ENCODE data around the gene ZFP64.

The ZFP64 gene

GRCh38 chr20:52131048-52131643 is 60.4 kb downstream of the ZFP64 start:
- H4K12ac ChIP-seq (ENCODE audit: low read depth, low read length) = no peak overlapping the region
- H3K27ac ChIP-seq (ENCODE audit: low read depth, low read length) = no peak overlapping the region
- no peak overlapping the region for H4K8ac ChIP-seq (ENCODE audit: low read depth, low read length)
- no peak overlapping the region for H2BK5ac ChIP-seq (ENCODE audit: low read depth, low read length, poor library complexity)
- no peaks in the 10 kb centered on the region for H3K4me1 ChIP-seq (ENCODE audit: control insufficient read depth in 1 of 2, insufficient read depth in 2 of 2, low read length in 2 of 2)
- no peak overlapping the region for H2AK5ac ChIP-seq (ENCODE audit: low read length)
- no peak overlapping the region for H2AFZ ChIP-seq (ENCODE audit: insufficient read depth, low read length, poor library complexity)
- H3K18ac ChIP-seq (ENCODE audit: low read length) = no peak overlapping the region
- WGBS (ENCODE audit: extremely low coverage, insufficient coverage, insufficient read length) = no CpG with 5 or more reads among the region's 1 CpG
- no peak overlapping the region for H3K14ac ChIP-seq (ENCODE audit: low read length)
- no peak overlapping the region for H3K4me3 ChIP-seq (ENCODE audit: low read depth, low read length)
- H3K4me2 ChIP-seq (ENCODE audit: low read length) = no peak overlapping the region
- no peak overlapping the region for H3K9ac ChIP-seq (ENCODE audit: low read length)
- no peaks in the 10 kb centered on the region for H3K9me3 ChIP-seq (ENCODE audit: insufficient read depth, low read depth, low read length)
- H3K36me3 ChIP-seq (ENCODE audit: control insufficient read depth in 1 of 2, insufficient read depth in 2 of 2, low read length in 2 of 2) = no peaks in the 10 kb centered on the region
- no peak overlapping the region for H2BK12ac ChIP-seq (ENCODE audit: low read length)
- H3K79me2 ChIP-seq (ENCODE audit: control insufficient read depth, insufficient read depth, low read length, poor library complexity) = no peaks in the 10 kb centered on the region
- H4K91ac ChIP-seq (ENCODE audit: low read depth, low read length) = no peak overlapping the region
- H3K23ac ChIP-seq (ENCODE audit: low read length) = no peak overlapping the region
- H3K4ac ChIP-seq (ENCODE audit: low read depth, low read length) = no peak overlapping the region
- no peaks in the 10 kb centered on the region for H3K79me1 ChIP-seq (ENCODE audit: low read length)
- no peak overlapping the region for H2BK120ac ChIP-seq (ENCODE audit: insufficient read depth, low read length, poor library complexity)
- no peaks in the 10 kb centered on the region for H3K27me3 ChIP-seq (ENCODE audit: insufficient read depth, low read length)
- DNase-seq = no peak

- H3K4ac ChIP-seq (ENCODE audit: low read depth, low read length) = no peak overlapping the region
- H2BK12ac ChIP-seq (ENCODE audit: low read length) = no peak overlapping the region
- H3K79me2 ChIP-seq (ENCODE audit: control insufficient read depth, insufficient read depth, low read length, poor library complexity) = no peaks in the 10 kb centered on the region
- H3K4me1 ChIP-seq (ENCODE audit: control insufficient read depth in 1 of 2, insufficient read depth in 2 of 2, low read length in 2 of 2) = no peaks in the 10 kb centered on the region
- no peak overlapping the region for H4K8ac ChIP-seq (ENCODE audit: low read depth, low read length)
- H2AFZ ChIP-seq (ENCODE audit: insufficient read depth, low read length, poor library complexity) = no peak overlapping the region
- no peaks in the 10 kb centered on the region for H3K27me3 ChIP-seq (ENCODE audit: insufficient read depth, low read length)
- H4K91ac ChIP-seq (ENCODE audit: low read depth, low read length) = no peak overlapping the region
- no peak overlapping the region for H3K18ac ChIP-seq (ENCODE audit: low read length)
- no peaks in the 10 kb centered on the region for H3K79me1 ChIP-seq (ENCODE audit: low read length)
- no peak overlapping the region for H3K23ac ChIP-seq (ENCODE audit: low read length)
- H3K9me3 ChIP-seq (ENCODE audit: insufficient read depth, low read depth, low read length) = no peaks in the 10 kb centered on the region
- no peak overlapping the region for H2BK120ac ChIP-seq (ENCODE audit: insufficient read depth, low read length, poor library complexity)
- no peak for DNase-seq
- H3K27ac ChIP-seq (ENCODE audit: low read depth, low read length) = no peak overlapping the region
- WGBS (ENCODE audit: extremely low coverage, insufficient coverage, insufficient read length) = no CpG with 5 or more reads among the region's 5 CpGs
- no peak overlapping the region for H3K4me3 ChIP-seq (ENCODE audit: low read depth, low read length)
- H3K9ac ChIP-seq (ENCODE audit: low read length) = no peak overlapping the region
- no peak overlapping the region for H3K14ac ChIP-seq (ENCODE audit: low read length)
- no peak overlapping the region for H4K12ac ChIP-seq (ENCODE audit: low read depth, low read length)
- no peak overlapping the region for H2BK5ac ChIP-seq (ENCODE audit: low read depth, low read length, poor library complexity)
- no peaks in the 10 kb centered on the region for H3K36me3 ChIP-seq (ENCODE audit: control insufficient read depth in 1 of 2, insufficient read depth in 2 of 2, low read length in 2 of 2)
- H3K4me2 ChIP-seq (ENCODE audit: low read length) = no peak overlapping the region
- no peak overlapping the region for H2AK5ac ChIP-seq (ENCODE audit: low read length)
Observed at GRCh38 chr20:52130406-52130805, 61.2 kb downstream of the ZFP64 start.

- H3K14ac ChIP-seq (ENCODE audit: low read length) = no peak overlapping the region
- no peak overlapping the region for H3K18ac ChIP-seq (ENCODE audit: low read length)
- no peak overlapping the region for H3K4ac ChIP-seq (ENCODE audit: low read depth, low read length)
- H3K4me1 ChIP-seq (ENCODE audit: control insufficient read depth in 1 of 2, insufficient read depth in 2 of 2, low read length in 2 of 2) = no peaks in the 10 kb centered on the region
- H3K27ac ChIP-seq (ENCODE audit: low read depth, low read length) = no peak overlapping the region
- no peak overlapping the region for H3K23ac ChIP-seq (ENCODE audit: low read length)
- H4K12ac ChIP-seq (ENCODE audit: low read depth, low read length) = no peak overlapping the region
- no peaks in the 10 kb centered on the region for H3K27me3 ChIP-seq (ENCODE audit: insufficient read depth, low read length)
- no peak overlapping the region for H3K4me3 ChIP-seq (ENCODE audit: low read depth, low read length)
- H3K36me3 ChIP-seq (ENCODE audit: control insufficient read depth in 1 of 2, insufficient read depth in 2 of 2, low read length in 2 of 2) = no peaks in the 10 kb centered on the region
- no peak overlapping the region for H3K4me2 ChIP-seq (ENCODE audit: low read length)
- no peak for DNase-seq
- H2AK5ac ChIP-seq (ENCODE audit: low read length) = no peak overlapping the region
- no CpG with 5 or more reads among the region's 5 CpGs for WGBS (ENCODE audit: extremely low coverage, insufficient coverage, insufficient read length)
- no peaks in the 10 kb centered on the region for H3K9me3 ChIP-seq (ENCODE audit: insufficient read depth, low read depth, low read length)
- H3K79me2 ChIP-seq (ENCODE audit: control insufficient read depth, insufficient read depth, low read length, poor library complexity) = no peaks in the 10 kb centered on the region
- H4K8ac ChIP-seq (ENCODE audit: low read depth, low read length) = no peak overlapping the region
- H2BK12ac ChIP-seq (ENCODE audit: low read length) = no peak overlapping the region
- H3K9ac ChIP-seq (ENCODE audit: low read length) = no peak overlapping the region
- H3K79me1 ChIP-seq (ENCODE audit: low read length) = no peaks in the 10 kb centered on the region
- no peak overlapping the region for H2AFZ ChIP-seq (ENCODE audit: insufficient read depth, low read length, poor library complexity)
- H2BK5ac ChIP-seq (ENCODE audit: low read depth, low read length, poor library complexity) = no peak overlapping the region
- H2BK120ac ChIP-seq (ENCODE audit: insufficient read depth, low read length, poor library complexity) = no peak overlapping the region
- H4K91ac ChIP-seq (ENCODE audit: low read depth, low read length) = no peak overlapping the region
Observed at GRCh38 chr20:52129611-52130010, 62.0 kb downstream of the ZFP64 start.

- no CpG with 5 or more reads among the region's 4 CpGs for WGBS (ENCODE audit: extremely low coverage, insufficient coverage, insufficient read length)
- H2AK5ac ChIP-seq (ENCODE audit: low read length) = no peak overlapping the region
- no peaks in the 10 kb centered on the region for H3K9me3 ChIP-seq (ENCODE audit: insufficient read depth, low read depth, low read length)
- no peak overlapping the region for H3K27ac ChIP-seq (ENCODE audit: low read depth, low read length)
- H3K4ac ChIP-seq (ENCODE audit: low read depth, low read length) = no peak overlapping the region
- H3K4me2 ChIP-seq (ENCODE audit: low read length) = no peak overlapping the region
- H3K18ac ChIP-seq (ENCODE audit: low read length) = no peak overlapping the region
- no peaks in the 10 kb centered on the region for H3K79me2 ChIP-seq (ENCODE audit: control insufficient read depth, insufficient read depth, low read length, poor library complexity)
- H2BK12ac ChIP-seq (ENCODE audit: low read length) = no peak overlapping the region
- no peak overlapping the region for H2AFZ ChIP-seq (ENCODE audit: insufficient read depth, low read length, poor library complexity)
- no peaks in the 10 kb centered on the region for H3K27me3 ChIP-seq (ENCODE audit: insufficient read depth, low read length)
- no peak for DNase-seq
- no peak overlapping the region for H4K91ac ChIP-seq (ENCODE audit: low read depth, low read length)
- H3K23ac ChIP-seq (ENCODE audit: low read length) = no peak overlapping the region
- H3K14ac ChIP-seq (ENCODE audit: low read length) = no peak overlapping the region
- no peak overlapping the region for H4K12ac ChIP-seq (ENCODE audit: low read depth, low read length)
- no peaks in the 10 kb centered on the region for H3K79me1 ChIP-seq (ENCODE audit: low read length)
- H2BK5ac ChIP-seq (ENCODE audit: low read depth, low read length, poor library complexity) = no peak overlapping the region
- no peak overlapping the region for H2BK120ac ChIP-seq (ENCODE audit: insufficient read depth, low read length, poor library complexity)
- no peak overlapping the region for H3K9ac ChIP-seq (ENCODE audit: low read length)
- no peak overlapping the region for H3K4me3 ChIP-seq (ENCODE audit: low read depth, low read length)
- no peaks in the 10 kb centered on the region for H3K4me1 ChIP-seq (ENCODE audit: control insufficient read depth in 1 of 2, insufficient read depth in 2 of 2, low read length in 2 of 2)
- H4K8ac ChIP-seq (ENCODE audit: low read depth, low read length) = no peak overlapping the region
- no peaks in the 10 kb centered on the region for H3K36me3 ChIP-seq (ENCODE audit: control insufficient read depth in 1 of 2, insufficient read depth in 2 of 2, low read length in 2 of 2)
Observed at GRCh38 chr20:52127309-52127708, 64.3 kb downstream of the ZFP64 start.
